Heart right ventricle (tissue), 16 donors: ENCODE measurements around the gene RUNX1. TPM values are rescaled to one million over a fixed set of nuclear protein-coding genes. Genes with fewer than 3 reads are reported as not detected.

ENCODE experiments used
- ATAC-seq, 8 donors: fragments of 200-7000 bp; cut with Tn5 transposase; one replicate each; pipeline ENCODE4 v1.9.1; 2020; ENCODE audit warnings: mild to moderate bottlenecking in 8 of 8, moderate library complexity in 8 of 8, moderate number of reproducible peaks in 1 of 8
- DNase-seq, 2 donors: peaks; one replicate each; pipeline ENCODE4 v3.0.0-alpha.2; 2020
- H3K27ac ChIP-seq, 10 donors: fragments of 200-600 bp; sonication (generic) in 2 of 10; one replicate each; pipeline versions ENCODE4 v1.5.0 to v1.8.0; 2020 to 2022; ENCODE audit warnings: mild to moderate bottlenecking in 3 of 10
- H3K27me3 ChIP-seq, 7 donors: fragments of 200-600 bp; one replicate each; pipeline ENCODE4 v1.8.0; 2021 to 2022; ENCODE audit warnings: mild to moderate bottlenecking in 2 of 7
- H3K36me3 ChIP-seq, 9 donors: fragments of 200-600 bp; sonication (generic) in 1 of 9; one replicate each; pipeline versions ENCODE4 v1.5.0 to v1.8.0; 2020 to 2022; ENCODE audit warnings: mild to moderate bottlenecking in 2 of 9
- H3K4me1 ChIP-seq, 9 donors: fragments of 200-600 bp; sonication (generic) in 1 of 9; one replicate each; pipeline versions ENCODE4 v1.5.0 to v1.8.0; 2020 to 2022; ENCODE audit warnings: mild to moderate bottlenecking in 4 of 9
- H3K4me3 ChIP-seq, 10 donors: fragments of 200-600 bp; sonication (generic) in 2 of 10; one replicate each; pipeline versions ENCODE4 v1.5.0 to v1.8.0; 2020 to 2022; ENCODE audit warnings: mild to moderate bottlenecking in 7 of 10, moderate library complexity in 2 of 10
- H3K9me3 ChIP-seq, 11 donors: fragments of 200-600 bp in 10 of 11; sonication (generic) in 2 of 11; one replicate each; pipeline versions ENCODE4 v1.5.0 to v1.8.0; 2013 to 2022; ENCODE audit warnings: mild to moderate bottlenecking in 2 of 11, control low read depth in 1 of 11, moderate library complexity in 1 of 11
- CTCF ChIP-seq, 9 donors: fragments of 200-600 bp; sonication (generic) in 2 of 9; IDR thresholded peaks; one replicate each; pipeline versions ENCODE4 v1.5.0 to v1.8.0; 2021 to 2022; ENCODE audit warnings: antibody characterized with exemption in 9 of 9, mild to moderate bottlenecking in 5 of 9, moderate library complexity in 1 of 9
- WGBS, 2 donors: extraction: QIAGEN DNeasy Blood & Tissue Kit; methylation state at CpG; one replicate each; pipeline ENCODE4 v1.1.7; 2013; ENCODE audit warnings: inconsistent platforms in 1 of 2; 5-methylcytosine and 5-hydroxymethylcytosine counted together
- intact Hi-C, 10 donors: fragments of 100-400 bp; cut with DNase I; formaldehyde crosslinking; loops; one replicate each; pipeline versions ENCODE4 v1.11.1 to v1.14.2; 2022
- polyA plus RNA-seq, 2 donors: library from polyadenylated mRNA; stranded (reverse); fragments of 200-250 nt; gene quantifications; one replicate each; pipeline ENCODE4 v1.2.3, GENCODE V29; 2013
- total RNA-seq, 10 donors: library from RNA; stranded (reverse); fragmentation: NEBNext Ultra II Directional in 3 of 10; extraction: Animal tissue kit (Norgen Biotek cat#: 25700) in 3 of 10; gene quantifications; one replicate each; pipeline versions ENCODE4 v1.2.1 to v1.2.4, GENCODE V29; 2021 to 2023
- donor health status: Arrhythmogenic right ventricular cardiomyopathy.
- donor health status: ischemic (EF 13 %, LVEDD 7.1; RV severe dilation, severe dysfunction).
- donor health status: healthy with polysubstance abuse.
- donor health status: DM: no; HTN: yes; CAD: no.
- donor health status: DM: no; HTN: no; CAD: no.
- donor health status: ischemic (EF 25% LVEDD 6.9; RV normal size, moderate dysfunction).
- donor health status: ischemic (EF 25% LVEDD 5.7; RV mildly dilated, moderate dysfunction).
- donor health status: healthy.
- donor health status: DM: yes; HTN: yes; CAD: no.
- donor health status: Ischemic cardiomyopathy.
- donor health status: ischemic (EF 35%, LVEDD 5.7; RV mildly dilated, moderate dysfunction).
- donor health status: nonischemic (EF 11% LVEDD 7.7; RV severe dilation, severe dysfunction).
- donor health status: DM: yes; HTN: yes; CAD: no.
- donor health status: PGD.
- donor health status: ischemic (EF 29% LVEDD 5.4; RV normal size, mild dysfunction).
- donor health status: nonischemic (EF 23%, LVEDD 6.1; RV moderate dilation, normal function).

Gene RUNX1
- total and polyA plus RNA-seq, 12 donors = 0.88 to 29.3 (median 3.5) TPM

GRCh38 chr21:34874684-34875513 lies 174.2 kb downstream of the RUNX1 start:
- H3K9me3 ChIP-seq = no peaks in the 10 kb centered on the region
- no peak for DNase-seq
- H3K4me1 ChIP-seq = peaks cover 0 to 34% (median 0%) of the 10 kb centered on the region in 9 donors
- WGBS, 2 donors = 77 to 80% methylated on average over 8 of the region's 8 CpGs
- no peak for ATAC-seq
- H3K4me3 ChIP-seq = no peak overlapping the region
- H3K36me3 ChIP-seq = peaks cover 0 to 100% (median 0%) of the 10 kb centered on the region in 9 donors
- peaks cover 0 to 15% (median 12%) of the 10 kb centered on the region in 7 donors for H3K27me3 ChIP-seq
- peak overlapping the region in 1 of 10 donors; percentile 7 for H3K27ac ChIP-seq
- intact Hi-C loops = no loop called here
- no peak for TF ChIP-seq CTCF (IDR thresholded peaks at IDR 0.05)

- 69 to 75% methylated on average over 18 of the region's 18 CpGs for WGBS, 2 donors
- Histone ChIP-seq H3K4me3 (no peak overlapping the region), H3K36me3 (peaks cover 0 to 100% (median 0%) of the 10 kb centered on the region in 9 donors), H3K4me1 (peaks cover 0 to 61% (median 0%) of the 10 kb centered on the region in 9 donors), H3K27me3 (peaks cover 0 to 15% (median 12%) of the 10 kb centered on the region in 7 donors), H3K27ac (no peak overlapping the region), H3K9me3 (no peaks in the 10 kb centered on the region)
- ATAC-seq (no peak), DNase-seq (no peak)
- intact Hi-C loops = no loop called here
- no peak for TF ChIP-seq CTCF (IDR thresholded peaks at IDR 0.05)
Observed at GRCh38 chr21:34871026-34871908, 177.8 kb downstream of the RUNX1 start.

GRCh38 chr21:34870246-34870645 lies 178.9 kb downstream of the RUNX1 start:
- Histone ChIP-seq H3K4me3 (no peak overlapping the region), H3K27ac (no peak overlapping the region), H3K27me3 (peaks cover 0 to 15% (median 12%) of the 10 kb centered on the region in 7 donors), H3K36me3 (peaks cover 0 to 100% (median 0%) of the 10 kb centered on the region in 9 donors), H3K4me1 (peaks cover 0 to 64% (median 0%) of the 10 kb centered on the region in 9 donors), H3K9me3 (no peaks in the 10 kb centered on the region)
- intact Hi-C loops = no loop called here
- DNase-seq (no peak), ATAC-seq (no peak)
- no peak for TF ChIP-seq CTCF (IDR thresholded peaks at IDR 0.05)
- 90 to 94% methylated on average over 3 of the region's 3 CpGs for WGBS, 2 donors

GRCh38 chr21:34869545-34869944 lies 179.6 kb downstream of the RUNX1 start:
- Histone ChIP-seq H3K27ac (no peak overlapping the region), H3K9me3 (no peaks in the 10 kb centered on the region), H3K4me3 (no peak overlapping the region), H3K4me1 (peaks cover 0 to 63% (median 0%) of the 10 kb centered on the region in 9 donors), H3K27me3 (peaks cover 0 to 15% (median 12%) of the 10 kb centered on the region in 7 donors), H3K36me3 (peaks cover 0 to 100% (median 0%) of the 10 kb centered on the region in 9 donors)
- intact Hi-C loops = no loop called here
- no peak for TF ChIP-seq CTCF (IDR thresholded peaks at IDR 0.05)
- 83% methylated on average over 7 of the region's 7 CpGs for WGBS, 2 donors
- ATAC-seq (no peak), DNase-seq (no peak)
